Measurements from ENCODE around the gene ZAP70. TPM values are rescaled to one million over a fixed set of nuclear protein-coding genes. Genes with fewer than 3 reads are reported as not detected.

The ZAP70 gene
- total RNA-seq, 1 experiment from 2014 or later, result 0.54 TPM

GRCh38 chr2:97730245-97730644 lies 16.9 kb downstream of the ZAP70 start:
- in situ Hi-C loops (cut with HindIII; ENCODE audit: low pct_unique_long_range_greater_than_20kb, low sequenced_read_pairs), result no loop called here

GRCh38 chr2:97731274-97732020 lies 18.1 kb downstream of the ZAP70 start:
- Histone ChIP-seq H3K36me3 (ENCODE audit: control insufficient read depth, insufficient read depth, low read length) (no peaks in the 10 kb centered on the region), H3K27ac (ENCODE audit: low read length) (no peak overlapping the region), H3K27me3 (ENCODE audit: control insufficient read depth, insufficient read depth, low read length) (no peaks in the 10 kb centered on the region), H3K4me3 (ENCODE audit: low read depth in 2 of 2, low read length in 2 of 2) (no peak overlapping the region), H3K4me1 (ENCODE audit: control insufficient read depth, insufficient read depth, low read length) (no peaks in the 10 kb centered on the region), H3K9me3 (ENCODE audit: control insufficient read depth, insufficient read depth, low read depth, low read length) (peaks cover 4% of the 10 kb centered on the region; the same call in 1 of the 2 replicates)
- in situ Hi-C loops (cut with HindIII; ENCODE audit: low pct_unique_long_range_greater_than_20kb, low sequenced_read_pairs), result no loop called here
- no TSS peak for BruUV-seq (replicated peaks)
- no peak for ATAC-seq
- no peak for DNase-seq (ENCODE audit: low read depth, low spot score)
- CTCF ChIA-PET, result no interaction called here
- POLR2A ChIA-PET, result no interaction called here
- intact Hi-C loops (cut with micrococcal nuclease; ENCODE audit: unreplicated experiment), result no loop called here
- no peak for TF ChIP-seq REST (IDR thresholded peaks at IDR 0.05; ENCODE audit: insufficient read depth in 1 of 2, low read depth in 2 of 2, low read length in 1 of 2)
- TF ChIP-seq TCF7L2 (IDR thresholded peaks at IDR 0.05; ENCODE audit: low read depth, low read length), result no peak
- no peak for TF ChIP-seq SIN3A (IDR thresholded peaks at IDR 0.05; ENCODE audit: borderline replicate concordance, insufficient read depth, low read depth, low read length)
- no peak for TF ChIP-seq POLR2AphosphoS5 (IDR thresholded peaks at IDR 0.05; ENCODE audit: low read depth, low read length)
- TF ChIP-seq CTCF (IDR thresholded peaks at IDR 0.05), result no peak

More at GRCh38 chr2:97730245-97730644, 16.9 kb downstream of the ZAP70 start:
- no peak overlapping the region for H3K4me3 ChIP-seq (ENCODE audit: low read depth in 2 of 2, low read length in 2 of 2)
- H3K9me3 ChIP-seq (ENCODE audit: control insufficient read depth, insufficient read depth, low read depth, low read length), result peaks cover 4% of the 10 kb centered on the region; the same call in 1 of the 2 replicates
- no peaks in the 10 kb centered on the region for H3K4me1 ChIP-seq (ENCODE audit: control insufficient read depth, insufficient read depth, low read length)
- no peaks in the 10 kb centered on the region for H3K36me3 ChIP-seq (ENCODE audit: control insufficient read depth, insufficient read depth, low read length)
- ChIA-PET POLR2A (no interaction called here), CTCF (interaction anchor here (0.6 kb wide), 1 partner anchor 438 kb away, joined by 3 read pairs; no protein-coding TSS in a partner anchor)
- intact Hi-C loops (cut with micrococcal nuclease; ENCODE audit: unreplicated experiment), result no loop called here
- H3K27me3 ChIP-seq (ENCODE audit: control insufficient read depth, insufficient read depth, low read length), result no peaks in the 10 kb centered on the region
- no peak overlapping the region for H3K27ac ChIP-seq (ENCODE audit: low read length)
- TF ChIP-seq SIN3A (IDR thresholded peaks at IDR 0.05; ENCODE audit: borderline replicate concordance, insufficient read depth, low read depth, low read length) (no peak), POLR2AphosphoS5 (IDR thresholded peaks at IDR 0.05; ENCODE audit: low read depth, low read length) (no peak), TCF7L2 (IDR thresholded peaks at IDR 0.05; ENCODE audit: low read depth, low read length) (no peak), CTCF (IDR thresholded peaks at IDR 0.05) (no peak), REST (IDR thresholded peaks at IDR 0.05; ENCODE audit: insufficient read depth in 1 of 2, low read depth in 2 of 2, low read length in 1 of 2) (no peak)
- BruUV-seq (replicated peaks), result no TSS peak
- ATAC-seq, result no peak
- DNase-seq (ENCODE audit: low read depth, low spot score), result no peak
